Stomach (tissue), 4 donors: ENCODE measurements around the gene GAGE10.

Source experiments
- CTCF ChIP-seq, 7 experiments: fragments of 450-650 bp in 4 of 7; fragments of 200-600 bp in 3 of 7; sonication (generic) in 3 of 7; IDR thresholded peaks; one replicate each; pipeline ENCODE4 v1.5.1; 2016 to 2019; ENCODE audit warnings: antibody characterized with exemption in 7 of 7, control low read depth in 2 of 7, mild to moderate bottlenecking in 1 of 7
- EP300 ChIP-seq: sonication (generic); formaldehyde crosslinking; IDR thresholded peaks from one replicate; pipeline ENCODE4 v1.6.1; 2017; ENCODE audit warnings: antibody characterized with exemption
- POLR2A ChIP-seq, 4 donors: fragments of 450-650 bp; IDR thresholded peaks; one replicate each; pipeline ENCODE4 v1.6.1; 2016; ENCODE audit warnings: antibody characterized with exemption in 4 of 4, control low read depth in 2 of 4, mild to moderate bottlenecking in 1 of 4, moderate library complexity in 1 of 4
- POLR2AphosphoS5 ChIP-seq, 3 donors: sonication (generic); formaldehyde crosslinking; IDR thresholded peaks; one replicate each; pipeline ENCODE4 v1.6.1; 2016; ENCODE audit warnings: antibody characterized with exemption in 3 of 3

- TF ChIP-seq CTCF (IDR thresholded peaks at IDR 0.05) (no peak), POLR2AphosphoS5 (IDR thresholded peaks at IDR 0.05) (no peak), POLR2A (IDR thresholded peaks at IDR 0.05) (no peak), EP300 (no peak)
Measured at GRCh38 chrX:49273181-49273727, 30.2 kb upstream of the GAGE10 start.
